ENCODE results near the gene ANXA4.

ANXA4 gene

GRCh38 chr2:69741575-69742321, at the start of gene ANXA4:
ANXA4 (plus strand) TSS chr2:69742134; CDS start chr2:69781566, 39,432 bp downstream.
- peak; percentile 85 for DNase-seq

- DNase-seq, result no peak
These were observed 49.5 kb upstream of the ANXA4 start for GRCh38 chr2:69692424-69692823.

GRCh38 chr2:69693059-69693774, 48.7 kb upstream of the ANXA4 start:
- no peak for DNase-seq

DNA sequence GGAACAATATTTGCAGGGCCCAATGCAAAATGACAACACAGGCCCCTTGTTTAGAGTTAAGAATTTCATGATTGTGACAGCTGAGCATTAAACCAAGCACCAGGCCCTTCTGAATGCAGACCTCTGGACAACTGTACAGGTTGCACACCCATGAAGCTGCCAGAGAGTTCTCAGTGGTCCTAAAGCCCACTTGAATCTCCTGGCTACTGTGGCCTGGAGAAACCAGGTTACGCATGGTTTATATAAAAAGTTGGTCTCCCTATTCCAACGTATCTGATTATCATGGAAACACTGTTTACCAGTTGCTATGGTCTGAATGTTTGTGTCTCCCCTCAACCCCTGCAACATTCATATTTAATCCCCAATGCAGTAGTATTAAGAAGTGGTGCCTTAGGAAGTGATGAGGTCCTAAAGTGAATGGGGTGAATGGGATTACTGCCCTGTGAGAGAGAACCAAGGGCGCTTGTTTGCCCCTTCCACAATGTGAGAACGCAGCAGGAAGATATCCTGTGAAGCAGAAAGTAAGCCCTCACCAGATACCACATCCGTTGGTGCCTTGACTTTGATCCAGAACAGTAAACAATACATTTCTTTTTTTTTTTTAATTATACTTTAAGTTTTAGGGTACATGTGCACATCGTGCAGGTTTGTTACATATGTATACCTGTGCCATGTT, 48.0 kb upstream of the ANXA4 start:
- DNase-seq, result peak; percentile 22

- peak; percentile 27 for DNase-seq
These were observed 46.8 kb upstream of the ANXA4 start for GRCh38 chr2:69694894-69695849.

DNA sequence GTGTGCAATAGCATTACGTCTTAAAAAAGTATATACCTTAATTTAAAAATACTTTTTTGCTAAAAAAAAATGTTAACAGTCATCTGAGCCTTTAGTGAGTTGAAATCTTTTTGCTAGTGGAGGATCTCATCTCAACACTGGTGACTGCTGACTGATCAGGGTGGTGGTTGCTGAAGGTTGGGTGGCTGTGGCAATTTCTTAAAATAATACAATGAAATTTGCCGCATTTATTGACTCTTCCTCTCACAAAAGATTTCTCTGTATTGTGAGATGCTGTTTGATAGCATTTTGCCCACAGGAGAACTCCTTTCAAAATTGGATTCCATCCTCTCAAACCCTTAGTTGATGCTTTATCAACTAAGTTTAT, 46.1 kb upstream of the ANXA4 start:
- no peak for DNase-seq

DNA sequence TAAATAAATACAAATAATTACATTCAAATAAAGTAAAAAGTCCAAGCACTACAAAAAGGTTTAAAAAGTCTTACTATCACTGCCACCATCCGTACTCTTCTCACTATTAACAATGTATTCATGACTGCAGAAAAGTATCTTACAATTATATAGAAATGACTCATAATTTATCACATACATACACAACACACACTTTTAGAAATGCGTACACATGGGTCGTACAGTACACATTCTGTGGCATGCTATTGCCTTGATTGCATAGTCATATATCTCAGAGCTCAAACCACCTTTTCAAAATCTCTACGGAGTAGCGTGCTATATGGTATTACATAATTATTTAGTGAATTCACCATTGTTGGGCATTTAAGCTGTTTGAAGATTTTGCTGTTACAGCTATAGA, 41.6 kb upstream of the ANXA4 start:
- DNase-seq, result no peak

DNA sequence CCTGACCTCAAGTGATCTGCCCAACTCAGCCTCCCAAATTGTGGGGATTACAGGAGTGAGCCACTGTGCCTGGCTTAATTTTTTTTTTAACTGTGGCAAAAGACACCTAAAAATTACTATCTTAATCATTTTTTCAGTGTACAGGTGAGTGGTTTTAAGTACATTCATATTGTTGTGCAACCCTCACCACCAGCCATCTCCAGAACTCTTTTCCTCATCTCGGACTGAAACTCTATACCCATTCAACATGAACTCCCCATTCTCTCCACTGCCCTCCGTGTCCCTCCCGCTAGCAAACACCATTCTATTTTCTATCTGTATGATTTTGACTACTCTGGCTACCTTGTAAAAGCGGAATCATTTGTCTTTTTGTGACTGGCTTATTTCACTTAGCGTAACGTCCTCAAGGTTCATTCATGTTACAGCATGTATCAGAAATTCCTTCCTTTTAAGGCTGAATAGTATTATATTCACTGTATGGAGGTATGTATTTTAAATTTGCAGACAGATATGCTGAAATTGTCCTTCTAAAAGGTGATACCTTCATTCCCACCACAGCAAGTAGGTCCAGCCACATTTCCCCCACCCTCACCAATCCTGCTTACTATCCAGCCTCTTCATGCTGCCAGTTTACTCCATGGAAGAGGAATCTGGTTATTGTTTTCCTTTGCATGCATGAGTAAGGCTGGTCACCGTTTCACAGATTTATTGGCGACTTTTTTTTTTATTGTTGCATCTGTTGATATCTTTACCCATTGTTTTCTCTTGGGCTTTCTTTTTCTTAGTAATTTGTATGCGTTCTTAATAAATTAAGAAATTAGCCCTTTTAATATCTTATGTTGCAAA, 40.6 kb upstream of the ANXA4 start:
- no peak for DNase-seq

GRCh38 chr2:69703189-69703588, 38.7 kb upstream of the ANXA4 start:
- DNase-seq, result no peak

DNA sequence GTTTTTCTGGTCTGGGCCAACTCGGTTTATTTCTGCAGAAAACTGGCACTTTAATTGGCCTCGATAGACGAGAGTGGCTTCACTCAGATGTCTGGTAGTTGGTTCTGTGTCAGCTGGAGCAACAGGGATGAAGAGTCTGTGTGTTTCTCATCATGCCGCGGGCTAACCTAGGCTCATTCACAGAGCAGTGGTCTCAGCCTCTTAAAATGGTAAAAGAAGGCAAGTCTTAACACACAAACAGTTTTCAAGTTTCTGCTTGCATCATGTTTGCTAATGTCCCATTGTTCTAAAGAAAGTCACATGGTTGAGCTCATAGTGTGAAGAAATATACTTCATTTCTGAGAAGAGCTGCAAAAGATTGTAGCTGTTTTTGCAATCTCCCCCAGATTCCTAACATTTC, 37.5 kb upstream of the ANXA4 start:
- no peak for DNase-seq

DNA sequence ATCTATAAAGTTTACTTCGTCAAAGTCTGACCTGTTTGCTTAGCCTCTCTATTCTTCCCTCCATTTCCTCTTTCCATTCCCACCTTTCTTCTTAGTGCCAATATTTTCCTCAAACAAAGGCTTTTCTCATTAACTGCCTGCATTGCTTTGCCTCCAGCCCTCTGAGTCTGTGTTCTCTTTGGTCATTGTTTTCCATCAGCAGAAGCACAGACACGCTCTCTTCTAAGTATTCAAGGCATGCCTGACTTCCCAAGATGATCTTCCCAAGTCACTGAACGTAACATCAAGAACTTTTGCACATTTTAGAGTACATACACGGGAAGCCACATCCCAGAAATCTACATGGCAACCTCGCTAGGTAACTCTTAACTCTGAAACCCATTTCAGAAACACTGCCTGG, 32.6 kb upstream of the ANXA4 start:
- no peak for DNase-seq

DNA sequence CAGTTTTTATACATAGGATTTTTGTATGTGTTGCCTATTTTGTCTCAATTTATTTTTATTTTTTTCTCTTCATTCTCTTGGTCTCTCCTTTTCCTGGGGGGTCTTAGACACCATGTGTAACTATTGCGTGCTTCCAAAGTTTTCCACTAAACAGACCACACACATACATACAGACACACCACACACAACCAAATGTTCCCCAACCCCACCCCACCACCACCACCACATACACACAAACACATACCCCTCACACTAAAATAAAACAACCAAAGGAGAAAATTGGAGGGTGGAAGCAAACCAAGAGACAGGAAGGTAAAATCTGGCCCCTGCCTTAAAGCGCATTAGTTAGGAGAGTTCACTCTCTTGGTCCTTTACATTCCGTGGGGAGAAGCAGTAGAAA, 30.0 kb upstream of the ANXA4 start:
- DNase-seq, result no peak

GRCh38 chr2:69714024-69714423, 27.9 kb upstream of the ANXA4 start:
- DNase-seq, result no peak

DNA sequence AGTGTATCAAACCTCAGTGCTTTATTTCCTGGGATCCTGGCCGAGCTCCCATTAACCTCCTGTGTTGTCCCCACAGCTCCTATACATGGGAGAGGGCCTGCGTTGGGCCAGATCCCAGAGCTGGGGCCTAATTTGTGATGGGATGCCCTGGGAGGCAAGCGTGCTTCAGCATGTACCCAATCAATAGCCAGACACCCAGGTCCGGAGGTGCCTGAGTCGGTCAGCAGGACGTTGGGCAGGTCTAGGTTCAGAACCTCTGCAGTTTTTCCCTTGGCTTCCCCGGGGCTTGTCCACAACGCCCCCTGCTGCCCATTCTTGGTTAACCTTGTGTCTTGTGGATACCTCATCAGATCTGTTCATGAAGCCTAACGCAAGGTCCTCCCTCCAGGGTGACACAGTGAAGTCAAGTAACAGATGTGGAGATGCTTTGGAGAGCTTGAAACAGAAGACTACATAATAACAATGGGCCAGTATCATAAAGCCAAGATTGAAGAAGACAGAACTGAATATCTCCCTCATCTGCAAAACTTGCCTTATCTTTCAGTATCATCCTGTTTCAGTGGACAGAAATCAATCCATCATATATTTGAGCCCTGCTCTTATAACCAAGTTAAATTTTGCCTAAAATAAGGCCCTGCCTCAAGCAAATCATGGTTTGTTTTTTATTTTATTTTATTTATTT, 27.3 kb upstream of the ANXA4 start:
- peak; percentile 93 for DNase-seq

DNA sequence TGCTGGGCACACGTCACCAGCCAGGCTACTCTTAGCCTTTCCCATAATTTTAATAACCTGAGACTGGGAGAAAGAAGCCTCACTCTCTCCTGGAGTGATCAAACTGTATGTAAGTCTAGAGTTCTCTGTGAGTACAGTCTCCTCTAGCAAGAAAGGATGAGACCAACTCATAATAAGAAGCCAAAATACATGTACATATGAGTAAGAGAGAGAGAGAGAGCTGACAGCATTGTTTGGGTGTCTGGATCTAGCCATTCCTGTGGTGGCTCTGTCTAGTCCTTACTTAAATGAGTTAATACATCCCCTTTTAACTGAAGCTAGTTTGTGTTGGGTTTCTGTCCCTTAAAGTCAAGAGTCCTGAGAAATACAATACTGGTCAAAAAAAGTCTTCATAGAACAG, 26.0 kb upstream of the ANXA4 start:
- no peak for DNase-seq

DNA sequence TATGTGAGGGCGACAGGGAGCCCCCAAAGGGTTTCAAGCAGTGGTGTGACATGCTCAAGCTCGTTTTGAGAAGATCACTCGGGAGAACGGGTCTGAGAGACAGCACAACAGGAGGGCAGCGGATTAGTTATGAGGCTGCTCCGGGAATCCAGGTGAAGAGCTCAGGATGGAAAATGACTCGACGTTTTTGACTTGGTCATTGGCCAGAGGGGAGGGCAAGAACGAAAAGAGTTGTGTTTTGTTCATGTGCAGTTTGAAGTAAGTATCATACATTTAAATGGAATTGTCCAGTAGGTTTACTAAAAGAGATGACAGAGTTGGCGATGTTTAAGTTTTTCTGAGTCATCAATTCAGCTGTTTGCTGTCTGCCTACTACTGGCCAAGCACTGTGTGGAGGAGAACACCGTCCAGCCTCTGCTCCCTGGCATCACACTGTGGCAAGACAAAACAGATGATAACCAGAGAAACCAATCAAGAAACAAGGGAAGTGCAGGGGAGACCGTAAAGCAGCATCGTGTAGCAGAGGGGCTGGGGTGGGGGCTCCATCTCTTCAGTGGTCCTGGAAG, 25.3 kb upstream of the ANXA4 start:
- no peak for DNase-seq

GRCh38 chr2:69717186-69717585, 24.7 kb upstream of the ANXA4 start:
- DNase-seq, result no peak

- no peak for DNase-seq
These were observed 24.1 kb upstream of the ANXA4 start for GRCh38 chr2:69717861-69718273.

- DNase-seq, result no peak
These were observed 23.5 kb upstream of the ANXA4 start for GRCh38 chr2:69718338-69718965.

DNA sequence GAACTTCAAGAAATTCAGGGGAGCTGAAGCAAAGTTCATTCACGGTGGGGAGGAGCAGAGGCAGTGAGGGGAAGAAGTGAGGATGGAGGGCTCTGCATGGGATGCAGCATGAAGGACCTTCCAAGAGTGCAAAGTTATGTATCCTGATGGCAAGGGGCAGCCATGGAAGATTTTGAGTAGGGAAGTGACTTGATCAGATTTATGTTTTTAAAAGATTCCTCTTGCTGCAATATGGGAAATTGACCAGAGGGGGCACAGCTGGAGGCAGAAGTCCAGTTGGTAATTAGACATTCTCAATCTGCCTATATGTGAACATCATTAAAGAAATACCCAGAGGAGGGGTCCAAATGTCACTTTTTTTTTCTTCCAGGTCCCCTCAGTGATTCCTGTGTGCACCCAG, 21.5 kb upstream of the ANXA4 start:
- no peak for DNase-seq

Data from stimulated activated CD4-positive, alpha-beta T cell treated with anti-CD3 and anti-CD28 coated beads, Interleukin-15, amount 100 ng/mL, for 24 hours (primary cell).